Activated T-helper 1 cell treated with anti-CD3 and anti-CD28 coated beads, Interleukin-2, amount 50 U/mL, for 16 hours (primary cell): ENCODE results near the gene ANKRD11.
"Not testable (repeated sequence)": the region's sequence is repeated elsewhere in the genome, so short reads cannot be mapped to it uniquely, and the experiment has no call there.

Source experiments
- DNase-seq, 2 donors: peaks; one replicate each; pipeline ENCODE4 v3.0.0-alpha.2; 2020; ENCODE audit warnings: low read depth in 1 of 2, low spot score in 1 of 2

Gene ANKRD11

DNA sequence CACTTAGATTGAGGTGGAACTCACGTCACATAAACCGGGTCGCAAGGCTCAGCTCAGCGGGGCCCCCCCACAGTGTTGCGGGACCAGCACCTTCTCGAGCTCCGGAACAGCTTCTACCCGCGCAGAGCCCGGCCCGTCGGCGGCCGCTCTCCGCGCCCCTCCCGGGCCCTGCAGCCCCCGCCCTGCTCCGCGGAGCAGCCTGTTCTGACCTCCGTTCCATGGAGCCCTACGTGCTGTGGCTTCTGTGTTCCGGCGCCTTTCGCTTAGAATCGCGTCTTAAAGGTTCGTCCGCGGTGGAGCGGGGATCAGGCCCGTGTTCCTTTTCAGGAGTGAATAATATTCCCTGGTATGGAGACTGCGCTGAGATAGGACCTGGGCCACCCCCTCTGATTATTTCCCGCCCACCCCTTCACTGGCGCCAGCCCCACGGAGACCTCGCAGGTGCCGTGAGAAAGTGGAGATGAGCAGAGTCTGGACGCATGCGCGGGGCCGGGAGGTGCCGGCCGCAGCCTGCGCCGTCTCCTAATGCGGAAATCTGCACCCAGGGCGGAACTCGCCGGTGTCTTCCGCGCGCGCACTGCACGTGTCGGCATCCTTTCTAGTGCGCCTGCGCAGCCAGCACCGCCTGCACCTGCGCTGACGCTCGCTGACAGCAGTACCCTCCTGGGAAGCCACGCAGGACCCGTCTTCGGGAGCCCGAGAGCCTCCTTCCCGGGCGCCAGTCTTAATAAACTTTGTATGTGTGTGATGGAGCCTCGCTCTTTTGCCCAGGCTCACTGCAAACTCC is 242.0 kb downstream of the ANKRD11 start:
- no peak for DNase-seq

DNA sequence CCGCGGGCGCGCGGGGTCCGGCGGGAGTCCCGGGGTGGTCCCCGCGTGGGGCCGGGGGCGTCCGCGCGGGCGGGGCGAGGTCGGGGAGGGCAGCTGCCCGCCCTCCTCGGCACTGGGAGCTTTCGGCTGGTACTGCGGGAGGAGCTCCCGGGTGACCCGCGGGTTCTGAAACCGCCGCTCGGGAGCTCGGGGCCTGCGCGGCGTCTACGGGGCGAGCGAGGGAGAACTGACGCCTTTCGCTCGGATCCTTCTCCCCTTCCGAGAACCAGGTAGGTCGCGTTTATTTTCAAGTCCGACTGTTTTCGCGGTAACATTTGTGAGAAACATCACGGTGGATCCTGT is 242.7 kb downstream of the ANKRD11 start:
- not testable (repeated sequence) for DNase-seq

DNA sequence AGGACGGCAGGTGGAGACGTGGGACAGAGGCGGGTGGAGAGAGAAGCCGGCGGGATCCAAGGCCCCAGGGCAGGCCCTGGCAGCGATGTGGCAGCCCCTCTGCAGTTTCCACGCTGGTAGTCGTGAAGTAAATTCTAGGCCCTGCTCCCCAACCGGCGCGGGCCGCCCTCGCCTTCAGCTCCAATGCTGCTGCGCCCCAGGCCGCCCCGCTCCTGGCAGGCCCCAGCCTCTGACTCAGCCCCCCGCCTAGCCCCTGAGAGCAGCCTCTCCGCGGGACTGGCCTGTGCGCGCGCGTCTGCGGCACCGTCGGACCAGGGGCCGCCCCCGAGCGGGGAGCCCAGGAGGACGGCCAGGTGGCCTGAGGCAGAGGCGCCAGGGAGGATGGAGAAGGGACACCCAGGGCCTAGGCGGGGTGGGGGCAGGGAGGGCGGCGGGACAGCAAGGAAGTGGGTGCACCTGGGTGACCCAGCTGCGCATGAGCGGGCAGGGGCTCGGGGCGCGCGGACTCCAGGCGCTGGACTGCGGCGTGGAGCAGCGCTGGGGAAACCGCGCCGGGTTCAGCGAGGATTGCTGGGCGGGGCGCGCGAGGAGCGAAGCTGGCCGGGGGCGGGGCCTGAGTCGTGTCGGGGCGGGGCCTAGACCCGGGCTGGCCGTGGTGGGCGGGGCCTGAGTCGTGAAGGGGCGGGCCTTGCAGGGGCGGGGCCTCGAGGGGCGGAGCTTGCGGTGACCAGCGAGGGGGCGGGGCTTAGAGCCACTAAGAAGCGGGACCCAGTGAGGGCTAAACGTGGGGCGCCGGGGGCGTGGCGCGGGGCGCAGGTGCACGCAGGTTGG is 243.2 kb downstream of the ANKRD11 start:
- DNase-seq: peak; percentile 96 to 97

DNA sequence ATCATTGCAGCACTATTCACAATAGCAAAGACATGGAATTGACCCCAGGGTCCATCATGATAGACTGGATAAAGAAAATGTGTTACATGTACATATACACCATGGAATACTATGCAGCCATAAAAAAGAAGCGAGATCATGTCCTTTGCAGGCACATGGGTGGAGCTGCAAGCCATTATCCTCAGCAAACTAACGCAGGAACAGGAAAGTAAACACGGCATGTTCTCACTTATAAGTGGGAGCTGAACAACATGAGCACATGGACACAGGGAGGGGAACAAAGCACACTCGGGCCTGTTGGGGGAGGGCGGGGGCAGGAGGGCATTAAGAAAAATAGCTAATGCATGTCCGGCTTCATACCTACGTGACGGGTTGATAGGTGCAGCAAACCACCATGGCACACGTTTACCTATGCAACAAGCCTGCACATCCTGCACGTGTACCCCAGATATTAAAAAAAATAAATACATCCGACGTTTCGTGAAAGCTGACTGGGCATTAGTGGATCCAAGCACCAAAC is 243.9 kb downstream of the ANKRD11 start:
- DNase-seq: no peak

DNA sequence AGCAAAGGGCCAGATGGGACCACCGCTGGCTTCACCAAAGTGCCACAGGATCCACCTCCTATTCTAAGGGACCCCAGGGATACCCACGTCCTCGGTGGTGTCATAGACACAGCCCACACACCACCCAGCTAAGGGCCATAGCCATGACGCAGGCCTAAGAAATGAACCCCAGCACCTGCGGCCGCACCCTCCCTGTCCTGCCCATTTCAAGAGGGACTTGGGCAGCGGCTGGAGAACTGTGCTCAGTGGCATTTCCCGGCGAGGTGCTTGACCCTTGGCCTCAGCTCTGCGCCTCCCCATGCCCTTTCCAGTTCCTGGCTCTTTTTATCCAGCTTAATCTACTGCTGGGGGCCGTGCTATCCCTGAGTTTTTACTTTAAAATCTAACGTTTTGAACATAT is 245.6 kb downstream of the ANKRD11 start:
- no peak for DNase-seq

DNA sequence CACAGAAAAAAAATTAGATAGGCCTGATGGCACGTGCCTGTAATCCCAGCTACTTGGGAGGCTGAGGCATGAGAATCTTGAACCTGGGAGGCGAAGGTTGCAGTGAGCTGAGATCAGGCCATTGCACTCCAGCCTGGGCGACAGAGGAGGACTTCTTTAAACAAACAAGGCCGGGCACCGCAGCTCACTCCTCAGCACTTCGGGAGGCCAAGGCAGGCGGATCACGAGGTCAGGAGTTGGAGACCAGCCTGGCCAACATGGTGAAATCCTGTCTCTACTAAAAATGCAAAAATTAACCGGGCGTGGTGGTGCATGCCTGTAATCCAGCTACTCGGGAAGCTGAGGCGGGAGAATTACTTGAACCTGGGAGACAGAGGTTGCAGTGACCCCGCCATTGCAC is 246.1 kb downstream of the ANKRD11 start:
- DNase-seq: not testable (repeated sequence)

DNA sequence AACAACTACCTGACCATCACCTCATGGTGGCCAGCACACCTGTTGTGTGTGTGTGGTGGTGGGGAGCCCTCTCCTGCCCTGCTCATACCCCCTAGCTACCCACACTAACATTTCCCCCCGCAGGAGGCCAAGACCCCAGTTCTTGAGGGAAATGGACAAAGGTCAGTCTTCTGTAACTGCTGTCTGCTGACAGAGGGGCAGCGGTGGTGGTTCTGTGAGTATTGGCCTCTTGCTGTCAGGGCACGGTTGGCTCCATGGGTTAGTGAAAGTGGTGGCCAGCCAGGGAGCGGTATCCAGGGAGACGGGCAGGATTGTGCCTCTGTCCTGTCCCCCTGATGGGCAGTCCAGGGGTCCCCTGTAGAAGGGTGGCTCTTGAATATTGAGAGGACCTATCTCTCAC is 246.7 kb downstream of the ANKRD11 start:
- no peak for DNase-seq

DNA sequence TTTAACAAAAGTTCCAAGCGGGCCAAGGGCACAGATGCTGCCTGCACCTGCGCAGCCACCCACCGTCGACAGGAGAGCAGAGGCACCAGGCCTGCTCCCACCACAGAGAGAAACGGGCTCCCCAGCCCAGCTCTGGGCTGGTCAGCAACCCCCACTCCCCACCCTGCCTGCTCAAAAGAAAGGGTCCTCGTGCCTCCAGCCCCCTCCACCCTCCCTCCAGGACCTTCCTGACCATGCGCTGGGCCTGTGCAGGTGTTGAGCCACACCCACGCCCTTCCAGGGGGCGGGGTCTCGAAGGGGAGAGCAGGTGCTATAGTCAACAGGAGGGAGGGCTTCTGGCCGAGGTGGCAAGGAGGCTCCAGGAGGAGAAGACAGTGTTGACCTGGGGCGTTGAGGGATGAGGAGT is 247.6 kb downstream of the ANKRD11 start:
- no peak for DNase-seq

DNA sequence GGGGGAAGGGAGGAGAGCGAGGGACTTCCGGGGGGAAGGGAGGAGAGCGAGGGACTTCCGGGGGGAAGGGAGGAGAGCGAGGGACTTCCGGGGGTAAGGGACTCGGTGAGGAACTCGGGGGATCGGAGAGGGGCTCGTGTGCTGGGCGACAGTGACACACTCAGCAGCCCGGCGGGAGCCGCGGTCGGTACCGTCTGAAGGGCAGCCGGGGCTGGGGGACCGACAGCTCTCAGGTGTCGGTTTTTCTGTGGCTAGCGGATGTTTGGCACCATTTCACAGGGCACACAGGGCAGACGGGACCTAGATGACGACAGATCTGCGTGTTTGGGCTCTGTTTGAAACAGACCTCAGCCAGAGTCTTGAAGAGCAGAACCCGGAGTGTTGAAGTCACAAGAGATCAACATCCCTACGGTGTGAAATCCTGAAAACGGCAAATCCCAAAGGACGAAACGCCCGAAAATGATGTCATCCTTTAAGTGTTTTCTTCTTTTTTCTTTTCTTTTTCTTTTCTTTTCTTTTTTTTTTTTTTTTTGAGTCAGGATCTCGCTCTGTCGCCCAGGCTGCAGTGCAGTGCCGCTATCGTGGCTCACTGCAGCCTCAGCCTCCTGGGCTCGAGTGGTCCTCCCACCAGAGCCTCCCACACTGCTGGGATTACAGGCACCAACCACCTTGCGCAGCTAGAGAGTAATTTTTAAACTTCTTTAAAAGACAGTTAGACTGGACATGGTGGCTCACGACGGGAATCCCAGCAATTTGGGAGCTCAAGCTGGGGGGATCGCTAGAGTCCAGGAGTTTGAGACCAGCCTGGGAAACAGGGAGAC is 249.0 kb downstream of the ANKRD11 start:
- peak; percentile 59 to 72 for DNase-seq

DNA sequence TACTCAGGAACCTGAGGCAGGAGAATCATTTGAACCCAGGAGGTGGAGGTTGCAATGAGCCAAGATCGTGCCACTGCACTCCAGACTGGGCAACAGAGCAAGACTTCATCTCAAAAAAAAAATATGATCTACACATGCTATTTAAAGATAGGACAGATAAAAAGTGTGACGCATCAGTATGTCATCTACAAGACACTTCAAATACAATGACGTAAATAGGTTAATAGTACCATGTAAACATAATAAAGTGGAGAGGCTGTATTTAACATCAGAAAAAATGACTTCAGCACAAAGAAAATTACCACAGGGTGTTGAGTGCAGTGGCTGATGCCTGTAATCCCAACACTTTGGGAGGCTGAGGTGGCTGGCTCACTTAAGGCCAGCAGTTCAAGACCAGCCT is 252.6 kb downstream of the ANKRD11 start:
- DNase-seq: no peak

DNA sequence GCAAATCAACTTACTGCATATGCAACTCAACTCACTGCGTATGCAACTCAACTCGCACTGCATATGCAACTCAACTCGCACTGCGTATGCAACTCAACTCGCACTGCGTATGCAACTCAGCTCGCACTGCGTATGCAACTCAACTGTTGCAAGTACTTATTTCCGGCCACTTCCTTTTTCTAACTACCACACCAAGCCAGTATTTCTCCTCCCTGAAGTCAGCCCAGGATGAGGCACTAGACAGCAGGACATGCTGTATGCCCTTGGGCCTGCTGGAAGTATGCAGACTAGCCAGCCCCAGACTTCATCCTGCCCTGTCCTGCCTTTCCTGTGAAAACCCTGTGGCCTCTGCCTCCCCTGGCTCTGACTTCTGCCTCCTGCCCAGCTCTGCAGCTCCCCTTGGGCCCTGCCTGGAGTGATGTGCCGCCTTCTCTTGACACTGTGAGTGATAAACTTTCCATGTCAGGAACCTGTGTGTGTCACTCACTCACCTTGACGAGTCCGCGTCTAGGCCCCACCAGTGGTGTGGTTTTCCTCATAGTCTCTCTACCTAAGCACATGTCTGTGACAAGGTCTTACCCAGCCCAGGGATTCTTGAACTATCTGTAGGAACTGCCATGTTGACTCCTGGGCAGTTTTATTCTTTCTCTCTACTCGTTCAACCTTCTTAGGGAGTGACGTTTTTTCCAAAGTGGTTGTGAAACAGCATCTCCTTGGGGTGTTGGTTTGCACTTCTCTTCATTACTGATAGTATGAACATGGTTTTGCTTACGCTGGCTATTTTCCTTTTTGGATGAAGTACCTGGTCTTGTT is 256.5 kb downstream of the ANKRD11 start:
- DNase-seq: no peak

DNA sequence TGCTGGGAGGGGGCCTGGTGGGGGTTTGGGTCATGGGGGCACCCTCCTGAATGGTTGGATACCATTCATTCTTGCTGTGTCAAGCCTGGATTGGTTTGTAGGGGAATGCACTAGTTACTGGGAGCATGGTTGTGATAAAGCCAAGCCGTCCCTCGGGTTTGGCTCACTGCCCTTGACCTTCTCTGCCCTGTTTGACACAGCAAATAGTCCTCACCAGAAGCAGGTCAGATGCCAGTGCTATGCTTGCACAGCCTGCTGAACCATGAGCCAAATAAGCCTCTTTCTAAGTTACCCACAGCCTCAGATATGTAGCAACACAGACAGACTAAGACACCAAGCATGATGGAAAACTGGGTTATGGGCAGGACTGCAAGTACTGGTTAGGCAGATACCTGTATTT is 258.3 kb downstream of the ANKRD11 start:
- DNase-seq: no peak

DNA sequence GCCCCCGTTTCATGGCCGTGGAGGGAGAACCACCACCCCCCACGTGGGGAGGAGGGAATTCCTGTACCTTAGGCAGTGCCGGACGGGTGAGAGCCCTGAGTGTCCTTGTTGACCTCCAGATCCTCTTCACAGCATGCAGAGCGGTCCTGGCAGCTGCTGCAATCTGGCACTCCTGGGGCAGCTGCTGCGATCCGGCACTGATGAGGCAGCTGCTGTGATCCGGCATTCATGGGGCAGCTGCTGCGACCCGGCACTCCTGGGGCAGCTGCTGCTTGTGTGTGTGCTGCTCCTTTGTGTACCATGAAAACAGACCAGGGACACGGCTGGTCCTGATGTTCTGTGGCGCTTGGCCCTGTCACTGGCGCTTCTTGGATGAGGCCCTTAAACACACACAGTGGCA is 260.1 kb downstream of the ANKRD11 start:
- no peak for DNase-seq

DNA sequence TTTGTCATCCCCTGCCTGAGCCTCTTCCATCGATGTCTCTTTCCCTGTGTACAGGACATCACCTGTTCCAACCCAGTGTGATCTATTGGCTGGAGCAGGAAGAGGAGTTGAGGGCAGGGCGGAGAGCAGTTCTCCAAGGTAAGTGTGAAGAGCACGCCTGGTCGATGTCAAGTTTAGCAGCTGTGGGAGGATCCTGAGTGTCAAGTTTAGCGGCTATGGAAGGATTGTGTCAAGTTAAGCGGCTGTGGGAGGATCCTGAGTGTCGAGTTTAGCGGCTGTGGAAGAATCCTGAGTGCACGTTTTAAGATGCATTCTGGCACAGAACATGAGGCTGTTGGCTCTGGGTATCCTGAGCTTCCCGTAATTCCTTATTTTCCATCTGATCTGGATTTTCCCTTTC is 265.7 kb downstream of the ANKRD11 start:
- DNase-seq: no peak

DNA sequence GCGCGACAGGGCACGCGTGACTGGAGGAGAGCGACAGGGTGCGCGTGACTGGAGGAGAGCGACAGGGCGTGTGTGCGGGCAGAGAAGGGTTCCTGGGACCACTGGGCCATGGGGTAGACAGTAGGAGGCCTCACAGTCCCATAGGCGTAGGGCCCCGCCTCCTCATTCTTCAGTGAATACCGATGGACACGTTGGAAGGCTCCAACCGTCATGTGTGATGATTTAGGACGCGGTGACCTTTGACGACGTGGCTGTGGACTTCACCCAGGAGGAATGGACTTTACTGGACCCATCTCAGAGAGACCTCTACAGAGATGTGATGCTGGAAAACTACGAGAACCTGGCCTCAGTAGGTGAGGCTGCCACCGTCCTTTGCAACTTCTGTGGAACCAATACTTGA is 267.4 kb downstream of the ANKRD11 start:
- no peak for DNase-seq

DNA sequence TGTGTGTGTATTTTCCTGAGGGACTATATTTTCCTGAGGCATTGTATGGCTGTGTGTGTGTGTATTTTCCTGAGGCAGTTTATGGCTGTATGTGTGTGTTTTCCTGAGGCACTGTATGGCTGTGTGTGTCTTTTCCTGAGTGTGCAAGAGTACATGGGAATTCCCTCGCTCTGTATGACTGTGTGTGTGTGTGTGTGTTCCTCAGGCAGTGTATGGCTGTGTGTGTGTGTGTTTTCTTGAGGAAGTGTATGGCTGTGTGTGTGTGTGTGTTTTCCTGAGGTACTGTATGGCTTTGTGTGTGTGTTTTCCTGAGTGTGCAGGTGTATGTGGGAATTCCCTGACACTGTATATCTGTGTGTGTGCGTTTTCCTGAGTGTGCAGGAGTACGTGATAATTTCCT is 268.8 kb downstream of the ANKRD11 start:
- DNase-seq: no peak

DNA sequence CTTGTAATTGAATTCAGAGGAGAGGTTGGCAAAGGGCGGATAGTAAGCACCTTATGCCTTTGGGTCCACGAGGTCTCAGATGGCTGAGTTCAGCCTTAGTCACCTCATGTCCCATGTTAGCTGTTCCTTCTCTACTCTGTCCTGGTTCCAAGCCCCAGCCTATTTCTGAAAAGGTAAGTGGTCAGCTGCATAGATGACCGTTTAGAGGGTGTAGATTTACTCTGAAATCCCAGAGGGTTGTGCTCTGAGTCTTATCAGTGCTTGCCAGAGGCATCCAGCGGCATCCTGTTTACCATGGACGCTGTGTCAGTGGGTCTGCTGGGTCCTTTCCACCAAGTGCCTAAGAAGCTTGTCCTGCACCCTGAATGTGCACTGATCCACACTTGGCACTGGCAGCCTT is 271.0 kb downstream of the ANKRD11 start:
- DNase-seq: no peak
